A549 (cell line): ENCODE results near the gene TRPM2. TPM values are rescaled to one million over a fixed set of nuclear protein-coding genes. Genes with fewer than 3 reads are reported as not detected.

Experiments
- ATAC-seq, 2 experiments: fragments of 200-7000 bp in 1 of 2; fragments of >200 bp in 1 of 2; cut with Nextera tagmentation in 1 of 2; cut with Tn5 transposase in 1 of 2; 3 replicates each; pipeline versions ENCODE4 v1.8.0 to v1.9.1; 2018 to 2020; ENCODE audit warnings: mild to moderate bottlenecking in 1 of 2, moderate library complexity in 1 of 2
- CTCF ChIA-PET: fragments of 300-600 bp; sonication (Branson Sonifier 250); formaldehyde crosslinking; extraction: SDS; loops from one replicate; lab custom pipeline; 2021; ENCODE audit warnings: antibody characterized with exemption, inconsistent platforms; lab: Yijun Ruan, JAX
- POLR2A ChIA-PET: fragments of 350-600 bp; formaldehyde crosslinking; extraction: SDS; loops from one replicate; lab custom pipeline; 2021; ENCODE audit warnings: antibody characterized with exemption, inconsistent platforms; lab: Yijun Ruan, JAX
- DNase-seq, 2 experiments: peaks; one replicate each; pipeline versions ENCODE4 v3.0.0 to v3.0.0-alpha.2; 2011 to 2016; ENCODE audit warnings: low read depth in 1 of 2, low spot score in 1 of 2
- FAIRE-seq: peaks from 2 replicates; lab custom pipeline; 2011; peaks lifted over from hg19 to GRCh38; lab: Jason Lieb, UNC
- H3K27ac ChIP-seq, 2 experiments: fragments of >200 bp; sonication (Bioruptor Twin); formaldehyde crosslinking; 3 replicates each; pipeline ENCODE4 v1.5.1; 2016 to 2017
- H3K4me1 ChIP-seq: fragments of >200 bp; sonication (Bioruptor Twin); formaldehyde crosslinking; 3 replicates; pipeline ENCODE4 v1.6.1; 2016
- H3K4me2 ChIP-seq: fragments of >200 bp; sonication (Bioruptor Twin); formaldehyde crosslinking; 3 replicates; pipeline ENCODE4 v1.6.1; 2016
- H3K4me3 ChIP-seq: fragments of >200 bp; sonication (Bioruptor Twin); formaldehyde crosslinking; 3 replicates; pipeline ENCODE4 v1.5.1; 2016
- H3K9me3 ChIP-seq: fragments of >200 bp; sonication (Bioruptor Twin); formaldehyde crosslinking; 3 replicates; pipeline ENCODE4 v1.6.1; 2016
- BCL3 ChIP-seq: fragments of >200 bp; sonication (Bioruptor Twin); formaldehyde crosslinking; IDR thresholded peaks from 3 replicates; pipeline ENCODE4 v1.6.1; 2016
- CHD4 ChIP-seq: fragments of 200-600 bp; sonication (generic); IDR thresholded peaks from 2 replicates; pipeline ENCODE4 v1.6.1; 2016; ENCODE audit warnings: antibody characterized with exemption, mild to moderate bottlenecking, borderline replicate concordance
- EHF ChIP-seq: fragments of 250-450 bp; sonication (Bioruptor Pico); IDR thresholded peaks from 2 replicates; pipeline ENCODE4 v1.5.0; 2020; ENCODE audit warnings: mild to moderate bottlenecking
- ESRRA ChIP-seq: fragments of 150-350 bp; IDR thresholded peaks from 2 replicates; pipeline ENCODE4 v1.6.1; 2014; ENCODE audit warnings: mild to moderate bottlenecking, low read length, borderline replicate concordance
- FOSL2 ChIP-seq, 2 experiments: fragments of 450-650 bp in 1 of 2; fragments of >200 bp in 1 of 2; sonication (Bioruptor Twin) in 1 of 2; formaldehyde crosslinking; IDR thresholded peaks; 2 replicates each; pipeline versions ENCODE4 v1.5.0 to v1.6.1; 2016 to 2020; ENCODE audit warnings: mild to moderate bottlenecking in 1 of 2, moderate library complexity in 1 of 2
- GATA3 ChIP-seq: IDR thresholded peaks from 2 replicates; pipeline ENCODE4 v1.6.1; 2012; ENCODE audit warnings: borderline replicate concordance
- JUN ChIP-seq, 2 experiments: fragments of >200 bp; sonication (Bioruptor Twin); formaldehyde crosslinking; IDR thresholded peaks; 2 replicates in 1 of 2; 3 replicates in 1 of 2; pipeline ENCODE4 v1.6.1; 2016 to 2017
- KDM1A ChIP-seq: fragments of 200-600 bp; sonication (generic); IDR thresholded peaks from 2 replicates; pipeline ENCODE4 v1.6.1; 2016; ENCODE audit warnings: low read depth, mild to moderate bottlenecking
- KDM5A ChIP-seq: fragments of 200-600 bp; sonication (generic); IDR thresholded peaks from 2 replicates; pipeline ENCODE4 v1.6.1; 2016; ENCODE audit warnings: antibody characterized with exemption, mild to moderate bottlenecking
- MAX ChIP-seq: IDR thresholded peaks from 2 replicates; pipeline ENCODE4 v1.6.1; 2012
- PHF8 ChIP-seq: fragments of 200-600 bp; sonication (generic); IDR thresholded peaks from 2 replicates; pipeline ENCODE4 v1.6.1; 2016; ENCODE audit warnings: low read depth, mild to moderate bottlenecking, antibody characterized with exemption, moderate library complexity, borderline replicate concordance
- RARB ChIP-seq: fragments of 250-450 bp; sonication (Bioruptor Pico); IDR thresholded peaks from 2 replicates; pipeline ENCODE4 v1.8.0; 2021; ENCODE audit warnings: mild to moderate bottlenecking, moderate library complexity
- REST ChIP-seq: fragments of 200-600 bp; sonication (generic); IDR thresholded peaks from 2 replicates; pipeline ENCODE4 v1.6.1; 2016; ENCODE audit warnings: antibody characterized with exemption, mild to moderate bottlenecking, moderate library complexity
- RFX5 ChIP-seq: fragments of 450-650 bp; IDR thresholded peaks from 2 replicates; pipeline ENCODE4 v1.7.1; 2014; ENCODE audit warnings: antibody characterized with exemption, mild to moderate bottlenecking, moderate library complexity
- RNF2 ChIP-seq: fragments of 200-600 bp; sonication (generic); IDR thresholded peaks from 2 replicates; pipeline ENCODE4 v1.6.1; 2016; ENCODE audit warnings: low read depth, mild to moderate bottlenecking, antibody characterized with exemption, moderate library complexity, borderline replicate concordance
- SMC3 ChIP-seq: fragments of >200 bp; sonication (Bioruptor Twin); formaldehyde crosslinking; IDR thresholded peaks from 3 replicates; pipeline ENCODE4 v1.6.1; 2018; ENCODE audit warnings: inconsistent platforms
- TFCP2L1 ChIP-seq: fragments of 250-450 bp; sonication (Bioruptor Pico); IDR thresholded peaks from 2 replicates; pipeline ENCODE4 v1.5.0; 2021; ENCODE audit warnings: mild to moderate bottlenecking
- TP53 ChIP-seq: fragments of 250-450 bp; sonication (Bioruptor Pico); IDR thresholded peaks from 2 replicates; pipeline ENCODE4 v1.5.0; 2021; ENCODE audit warnings: mild to moderate bottlenecking, moderate library complexity
- ZFP36 ChIP-seq: fragments of 450-650 bp; IDR thresholded peaks from 2 replicates; pipeline ENCODE4 v1.6.1; 2014; ENCODE audit warnings: borderline replicate concordance; ENCODE audit not compliant: partially characterized antibody
- ZSCAN20 ChIP-seq: fragments of 250-450 bp; sonication (Bioruptor Pico); IDR thresholded peaks from 2 replicates; pipeline ENCODE4 v1.8.0; 2022; ENCODE audit warnings: mild to moderate bottlenecking, moderate library complexity
- WGBS: methylation state at CpG from one replicate; pipeline ENCODE4 v1.1.6; 2017; ENCODE audit errors: missing lambda C conversion rate; 5-methylcytosine and 5-hydroxymethylcytosine counted together
- polyA plus RNA-seq, 4 experiments: library from polyadenylated mRNA; depleted of rRNA in 3 of 4; stranded (reverse); fragments of >200 nt; fragmentation: RNase III in 1 of 4; extraction: RNeasy Plus Mini Kit Qiagen cat#74134 plus additional on column Dnase treatment in 1 of 4; gene quantifications; 2 replicates in 3 of 4; 3 replicates in 1 of 4; pipeline ENCODE4 v1.2.3, GENCODE V29; 2011 to 2017

TRPM2 gene
- polyA plus RNA-seq, 2 of the 4 experiments (the other 2 are of a cell fraction): 3.2 to 5.5 TPM

GRCh38 chr21:44471996-44472395 lies 118.6 kb downstream of the TRPM2 start:
- TF ChIP-seq RARB (CRISPR knock-in tag): no peak
- TF ChIP-seq ESRRA: no peak
- TF ChIP-seq FOSL2 (IDR thresholded peaks at IDR 0.05): no peak
- no peak for TF ChIP-seq FOSL2 (CRISPR knock-in tag; IDR thresholded peaks at IDR 0.05)
- ChIA-PET POLR2A (no interaction called here), CTCF (interaction anchor here (1.9 kb wide), 1 partner anchor 8 kb away, joined by 5 read pairs; no protein-coding TSS in a partner anchor)
- FAIRE-seq (no peak), DNase-seq (no peak), ATAC-seq (no peak)
- WGBS: 10% methylated on average over 6 of the region's 6 CpGs
- Histone ChIP-seq H3K4me3 (no peak overlapping the region), H3K27ac (no peak overlapping the region), H3K4me2 (no peak overlapping the region), H3K4me1 (no peaks in the 10 kb centered on the region), H3K9me3 (no peaks in the 10 kb centered on the region)

GRCh38 chr21:44473915-44474555 lies 120.6 kb downstream of the TRPM2 start:
- ChIA-PET CTCF (interaction anchor here (1.4 kb wide), 1 partner anchor 18 kb away, joined by 4 read pairs; no protein-coding TSS in a partner anchor), POLR2A (no interaction called here)
- WGBS: 56% methylated on average over 18 of the region's 19 CpGs
- H3K9me3 ChIP-seq: no peaks in the 10 kb centered on the region
- no peak for TF ChIP-seq RNF2
- no peak for TF ChIP-seq PHF8
- TF ChIP-seq, all 56 proteins: peak for 0
- Histone ChIP-seq H3K4me2 (no peak overlapping the region), H3K27ac (no peak overlapping the region), H3K4me1 (no peaks in the 10 kb centered on the region), H3K4me3 (no peak overlapping the region)
- DNase-seq (no peak), ATAC-seq (no peak), FAIRE-seq (no peak)

GRCh38 chr21:44475266-44475845 lies 121.9 kb downstream of the TRPM2 start:
- WGBS: 30% methylated on average over 17 of the region's 17 CpGs
- H3K4me2 ChIP-seq: no peak overlapping the region
- H3K27ac ChIP-seq: no peak overlapping the region
- TF ChIP-seq BCL3: no peak
- no peak for TF ChIP-seq CHD4
- TF ChIP-seq ZFP36: no peak
- no peak for TF ChIP-seq RFX5
- TF ChIP-seq JUN (IDR thresholded peaks at IDR 0.05): no peak
- no peak for TF ChIP-seq KDM1A
- no peak for TF ChIP-seq EHF
- TF ChIP-seq KDM5A: no peak
- no peak for TF ChIP-seq TFCP2L1
- no peak for TF ChIP-seq REST
- TF ChIP-seq MAX: no peak
- TF ChIP-seq PHF8: no peak
- no peak for TF ChIP-seq GATA3
- TF ChIP-seq FOSL2 (IDR thresholded peaks at IDR 0.05): no peak
- TF ChIP-seq FOSL2 (CRISPR knock-in tag; IDR thresholded peaks at IDR 0.05): no peak
- no peak for TF ChIP-seq ZSCAN20 (CRISPR knock-in tag)
- TF ChIP-seq SMC3: no peak
- TF ChIP-seq TP53 (CRISPR knock-in tag): no peak
- H3K4me1 ChIP-seq: no peaks in the 10 kb centered on the region
- ATAC-seq (no peak), DNase-seq (no peak), FAIRE-seq (no peak)
- no peak overlapping the region for H3K4me3 ChIP-seq
- ChIA-PET POLR2A (no interaction called here), CTCF (no interaction called here)
- H3K9me3 ChIP-seq: no peaks in the 10 kb centered on the region
